Measurements from ENCODE around the gene B4GALNT3.

DNA sequence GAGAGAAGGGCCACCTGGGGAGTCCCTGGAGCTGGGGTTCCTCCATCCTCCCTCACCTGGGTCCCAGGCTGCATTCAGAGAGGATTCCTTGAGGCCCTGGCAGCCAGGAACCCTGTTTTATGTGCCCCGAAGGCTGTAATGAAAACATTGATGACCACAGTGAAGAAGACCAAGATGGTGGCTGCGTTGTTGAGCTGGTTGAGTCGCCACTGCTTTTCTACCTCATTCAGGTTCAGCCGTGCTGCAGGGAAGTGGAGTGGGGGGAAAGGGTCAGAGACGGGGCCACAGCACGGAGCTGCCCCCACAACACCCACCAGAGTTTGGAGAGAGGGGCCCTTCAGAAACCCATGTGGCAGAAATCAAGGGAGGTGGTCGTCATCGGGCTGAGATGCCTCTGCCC is 105.4 kb downstream of the B4GALNT3 start:
- TF ChIP-seq, protein P1, sequence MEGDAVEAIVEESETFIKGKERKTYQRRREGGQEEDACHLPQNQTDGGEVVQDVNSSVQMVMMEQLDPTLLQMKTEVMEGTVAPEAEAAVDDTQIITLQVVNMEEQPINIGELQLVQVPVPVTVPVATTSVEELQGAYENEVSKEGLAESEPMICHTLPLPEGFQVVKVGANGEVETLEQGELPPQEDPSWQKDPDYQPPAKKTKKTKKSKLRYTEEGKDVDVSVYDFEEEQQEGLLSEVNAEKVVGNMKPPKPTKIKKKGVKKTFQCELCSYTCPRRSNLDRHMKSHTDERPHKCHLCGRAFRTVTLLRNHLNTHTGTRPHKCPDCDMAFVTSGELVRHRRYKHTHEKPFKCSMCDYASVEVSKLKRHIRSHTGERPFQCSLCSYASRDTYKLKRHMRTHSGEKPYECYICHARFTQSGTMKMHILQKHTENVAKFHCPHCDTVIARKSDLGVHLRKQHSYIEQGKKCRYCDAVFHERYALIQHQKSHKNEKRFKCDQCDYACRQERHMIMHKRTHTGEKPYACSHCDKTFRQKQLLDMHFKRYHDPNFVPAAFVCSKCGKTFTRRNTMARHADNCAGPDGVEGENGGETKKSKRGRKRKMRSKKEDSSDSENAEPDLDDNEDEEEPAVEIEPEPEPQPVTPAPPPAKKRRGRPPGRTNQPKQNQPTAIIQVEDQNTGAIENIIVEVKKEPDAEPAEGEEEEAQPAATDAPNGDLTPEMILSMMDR (IDR thresholded peaks at IDR 0.05) = no peak
- no peak for TF ChIP-seq POLR2A (IDR thresholded peaks at IDR 0.05)
